SKM-1 treated with dmso at 0.1 percent for 144 hours (cell line): Measurements from ENCODE around the gene USP8.
A peak's percentile ranks its signal among the peaks of the same experiment; 100 is the strongest.
"Not testable (repeated sequence)": the region's sequence is repeated elsewhere in the genome, so short reads cannot be mapped to it uniquely, and the experiment has no call there.

Experiments
- DNase-seq: peaks from one replicate; lab custom pipeline; 2025; ENCODE audit not compliant: unreplicated experiment; lab: John Stamatoyannopoulos, UW

USP8 gene

GRCh38 chr15:50424066-50424890, at the start of gene USP8:
Gene USP8, plus strand, starts transcription at chr15:50424405. Its CDS starts 14,669 bp downstream, at chr15:50439074.
- DNase-seq, result peak; percentile 94

- DNase-seq, result peak; percentile 48
Observed at GRCh38 chr15:50377867-50378751, 46.1 kb upstream of the USP8 start.

GRCh38 chr15:50378776-50379175, 45.4 kb upstream of the USP8 start:
- DNase-seq, result no peak

- DNase-seq, result not testable (repeated sequence)
Observed at GRCh38 chr15:50379413-50379812, 44.8 kb upstream of the USP8 start.

- DNase-seq, result no peak
Observed at GRCh38 chr15:50380089-50380488, 44.1 kb upstream of the USP8 start.

GRCh38 chr15:50381438-50381837, 42.8 kb upstream of the USP8 start:
- DNase-seq, result no peak

GRCh38 chr15:50382408-50382807, 41.8 kb upstream of the USP8 start:
- peak; percentile 68 for DNase-seq

GRCh38 chr15:50390554-50391264, 33.5 kb upstream of the USP8 start:
- peak; percentile 55 for DNase-seq

- DNase-seq, result not testable (repeated sequence)
Observed at GRCh38 chr15:50391561-50391960, 32.6 kb upstream of the USP8 start.

GRCh38 chr15:50411870-50412269, 12.3 kb upstream of the USP8 start:
- no peak for DNase-seq

GRCh38 chr15:50414624-50415023, 9.6 kb upstream of the USP8 start:
- no peak for DNase-seq

- no peak for DNase-seq
Observed at GRCh38 chr15:50415752-50416404, 8.3 kb upstream of the USP8 start.

- no peak for DNase-seq
Observed at GRCh38 chr15:50416890-50417289, 7.3 kb upstream of the USP8 start.

GRCh38 chr15:50418041-50418583, 6.1 kb upstream of the USP8 start:
- no peak for DNase-seq

GRCh38 chr15:50425219-50425618, 1.0 kb downstream of the USP8 start:
- DNase-seq, result no peak

- not testable (repeated sequence) for DNase-seq
Observed at GRCh38 chr15:50425678-50426246, 1.6 kb downstream of the USP8 start.

- no peak for DNase-seq
Observed at GRCh38 chr15:50426428-50426827, 2.2 kb downstream of the USP8 start.

GRCh38 chr15:50431204-50431603, 7.0 kb downstream of the USP8 start:
- no peak for DNase-seq

- no peak for DNase-seq
Observed at GRCh38 chr15:50432230-50432629, 8.0 kb downstream of the USP8 start.

GRCh38 chr15:50435772-50436171, 11.6 kb downstream of the USP8 start:
- DNase-seq, result no peak
